ENCODE data around the gene CFAP20DC. TPM values are rescaled to one million over a fixed set of nuclear protein-coding genes. Genes with fewer than 3 reads are reported as not detected.
"Not testable (repeated sequence)": the region's sequence is repeated elsewhere in the genome, so short reads cannot be mapped to it uniquely, and the experiment has no call there.

The CFAP20DC gene
- total RNA-seq, 2 donors from 2014 or later = 6.5 to 9.5 TPM

DNA sequence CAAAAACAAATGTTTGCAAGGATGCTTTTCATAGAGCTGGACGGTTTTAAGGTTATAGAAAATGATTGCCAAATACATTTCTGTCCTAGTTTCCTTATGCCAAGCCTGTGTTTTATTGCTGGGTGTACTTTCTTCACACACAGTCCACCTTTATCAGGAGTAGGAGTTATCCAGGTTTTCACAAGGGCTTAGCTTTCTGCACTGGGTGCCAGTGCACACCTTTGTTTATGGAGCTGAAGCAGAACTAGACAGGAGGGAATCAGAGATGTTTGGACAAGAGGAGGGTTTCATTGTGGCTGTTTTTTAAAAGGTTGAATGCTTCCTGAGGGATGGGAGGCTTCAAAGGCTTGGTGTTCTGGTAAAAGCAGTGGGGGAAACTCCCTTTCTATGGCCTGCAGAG is 353.7 kb downstream of the CFAP20DC start:
- Mint-ChIP-seq H3K27ac (no peak overlapping the region), H3K27me3 (ENCODE audit: insufficient read depth) (peaks cover 4% of the 10 kb centered on the region), H3K9me3 (peaks cover 47% of the 10 kb centered on the region), H3K4me1 (no peaks in the 10 kb centered on the region), H3K4me3 (no peak overlapping the region), H3K36me3 (ENCODE audit: low read depth) (no peaks in the 10 kb centered on the region)
- H3K36me3 ChIP-seq (ENCODE audit: control insufficient read depth, insufficient read depth, low read length) = no peaks in the 10 kb centered on the region
- 92% methylated on average over 1 of the region's 1 CpG; no CpG with 5 or more reads in 1 of the 2 experiments for WGBS, 2 experiments (ENCODE audit: insufficient coverage in 1 of 2, insufficient read length in 1 of 2)
- no peak for TF ChIP-seq CTCF (conservative IDR thresholded peaks at IDR 0.05)
- H3K4me3 ChIP-seq (ENCODE audit: low read length) = no peak overlapping the region
- no peaks in the 10 kb centered on the region for H3K4me1 ChIP-seq (ENCODE audit: control insufficient read depth, insufficient read depth, low read length)
- DNase-seq = no peak
- no peak overlapping the region for H3K9ac ChIP-seq (ENCODE audit: extremely low read depth, low read length, poor library complexity, severe bottlenecking)
- H3K27ac ChIP-seq (ENCODE audit: low read depth, low read length) = no peak overlapping the region
- peaks cover 3% of the 10 kb centered on the region for H3K27me3 ChIP-seq (ENCODE audit: control insufficient read depth, insufficient read depth, low read length, poor library complexity, severe bottlenecking)
- H3K9me3 ChIP-seq (ENCODE audit: control insufficient read depth, low read length) = peaks cover 32% of the 10 kb centered on the region

DNA sequence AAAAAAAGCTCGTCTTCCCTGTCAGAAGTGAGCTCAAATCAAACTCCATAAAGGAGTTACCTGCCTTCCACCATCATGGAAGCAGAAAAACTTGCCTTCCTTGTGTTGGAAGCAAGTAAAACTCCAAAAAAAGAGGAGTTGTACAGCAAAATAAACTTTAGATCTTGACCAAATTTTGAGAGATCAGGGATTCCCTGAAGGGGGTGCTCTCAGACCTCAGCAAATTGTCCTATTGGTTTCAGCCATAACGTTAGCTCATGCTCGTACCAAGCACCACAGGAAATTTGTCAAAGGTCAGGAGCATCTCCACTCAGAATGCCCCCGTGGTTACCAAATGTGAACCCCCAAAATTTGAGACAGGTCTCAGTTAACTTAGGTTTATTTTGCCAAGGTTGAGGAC is 354.5 kb downstream of the CFAP20DC start:
- not testable (repeated sequence) for H3K4me3 ChIP-seq (ENCODE audit: low read length); H3K36me3 ChIP-seq (ENCODE audit: control insufficient read depth, insufficient read depth, low read length); H3K4me1 ChIP-seq (ENCODE audit: control insufficient read depth, insufficient read depth, low read length); H3K9ac ChIP-seq (ENCODE audit: extremely low read depth, low read length, poor library complexity, severe bottlenecking); H3K27me3 Mint-ChIP-seq (ENCODE audit: insufficient read depth); H3K4me3 Mint-ChIP-seq; DNase-seq; H3K27ac Mint-ChIP-seq; H3K36me3 Mint-ChIP-seq (ENCODE audit: low read depth); H3K4me1 Mint-ChIP-seq; H3K27ac ChIP-seq (ENCODE audit: low read depth, low read length); H3K27me3 ChIP-seq (ENCODE audit: control insufficient read depth, insufficient read depth, low read length, poor library complexity, severe bottlenecking)
- peaks cover 55% of the 10 kb centered on the region for H3K9me3 Mint-ChIP-seq
- WGBS, 2 experiments (ENCODE audit: insufficient coverage in 1 of 2, insufficient read length in 1 of 2) = 80 to 82% methylated on average over 3 to 4 of the region's 4 CpGs
- H3K9me3 ChIP-seq (ENCODE audit: control insufficient read depth, low read length) = peaks cover 40% of the 10 kb centered on the region

DNA sequence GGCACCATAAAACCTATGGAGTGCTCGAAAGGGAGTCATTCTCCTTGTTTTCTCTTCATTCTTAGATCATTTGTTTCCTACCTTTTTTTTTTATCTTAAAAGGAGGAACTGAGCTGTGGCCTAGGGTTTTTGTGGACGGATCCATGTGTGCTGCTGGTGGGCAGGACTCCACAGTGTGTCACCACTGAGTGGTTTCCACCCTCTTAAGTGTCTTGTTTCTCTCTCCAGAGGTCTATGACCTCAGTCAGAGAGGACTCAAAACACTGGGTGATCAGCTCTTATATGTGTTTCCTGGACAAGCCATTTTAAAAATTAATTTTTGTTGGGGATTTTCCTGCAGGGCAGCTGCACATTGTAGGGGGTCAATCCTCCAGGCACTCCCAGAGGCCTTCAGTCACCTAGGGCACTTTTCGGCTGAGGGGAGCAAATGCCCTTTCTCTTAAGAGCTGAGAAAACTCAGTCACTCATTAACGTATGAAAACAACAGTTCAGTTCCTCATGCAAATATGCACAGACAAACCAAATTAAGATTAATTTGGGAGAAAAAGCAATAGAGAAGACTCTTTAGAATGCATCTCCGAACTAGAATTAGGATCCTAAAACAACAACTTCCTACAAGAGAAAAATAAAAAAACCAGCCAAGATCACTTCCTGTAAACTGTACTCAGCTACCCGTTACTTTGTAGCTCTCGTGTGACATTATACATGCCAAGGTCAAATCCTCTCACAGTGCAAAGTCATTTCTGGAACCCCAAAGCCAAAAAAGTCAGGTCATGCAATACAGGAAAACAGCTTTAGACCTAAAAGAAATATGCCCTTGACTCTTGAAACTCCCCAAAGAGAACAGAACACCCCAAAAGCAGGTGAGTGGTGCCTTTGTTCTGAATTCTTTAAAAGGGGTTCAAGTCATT is 355.6 kb downstream of the CFAP20DC start:
- no peak for DNase-seq
- H3K4me3 ChIP-seq (ENCODE audit: low read length) = no peak overlapping the region
- WGBS, 2 experiments (ENCODE audit: insufficient coverage in 1 of 2, insufficient read length in 1 of 2) = 82 to 88% methylated on average over 3 to 7 of the region's 7 CpGs
- no peak overlapping the region for H3K27ac ChIP-seq (ENCODE audit: low read depth, low read length)
- H3K9ac ChIP-seq (ENCODE audit: extremely low read depth, low read length, poor library complexity, severe bottlenecking) = no peak overlapping the region
- Mint-ChIP-seq H3K27me3 (ENCODE audit: insufficient read depth) (peaks cover 7% of the 10 kb centered on the region), H3K9me3 (peaks cover 66% of the 10 kb centered on the region), H3K4me1 (no peaks in the 10 kb centered on the region), H3K36me3 (ENCODE audit: low read depth) (no peaks in the 10 kb centered on the region), H3K27ac (no peak overlapping the region), H3K4me3 (no peak overlapping the region)
- no peaks in the 10 kb centered on the region for H3K36me3 ChIP-seq (ENCODE audit: control insufficient read depth, insufficient read depth, low read length)
- TF ChIP-seq CTCF (conservative IDR thresholded peaks at IDR 0.05) = no peak
- H3K9me3 ChIP-seq (ENCODE audit: control insufficient read depth, low read length) = peaks cover 51% of the 10 kb centered on the region
- no peaks in the 10 kb centered on the region for H3K4me1 ChIP-seq (ENCODE audit: control insufficient read depth, insufficient read depth, low read length)
- no peaks in the 10 kb centered on the region for H3K27me3 ChIP-seq (ENCODE audit: control insufficient read depth, insufficient read depth, low read length, poor library complexity, severe bottlenecking)

Measured in endodermal cell (in vitro differentiated cells).